ENCODE measurements around the gene EML2. TPM values are rescaled to one million over a fixed set of nuclear protein-coding genes. Genes with fewer than 3 reads are reported as not detected.

Gene EML2
- total RNA-seq, 1 donor from 2014 or later = 24.6 TPM

- Histone ChIP-seq H4K20me1 (ENCODE audit: insufficient read depth, low read length) (no peaks in the 10 kb centered on the region), H3K79me2 (ENCODE audit: insufficient read depth, low read length) (no peaks in the 10 kb centered on the region), H3K4me2 (ENCODE audit: low read length) (peak overlapping the region; percentile 33), H3K27ac (ENCODE audit: low read depth, low read length) (no peak overlapping the region), H3K4me3 (ENCODE audit: insufficient read depth, low read depth, low read length) (no peak overlapping the region), H3K9me3 (ENCODE audit: insufficient read depth, low read depth, low read length) (no peaks in the 10 kb centered on the region), H3K9ac (ENCODE audit: low read length) (no peak overlapping the region), H2AFZ (ENCODE audit: low read depth, low read length) (no peak overlapping the region), H3K4me1 (ENCODE audit: insufficient read depth, low read length) (peaks cover 7% of the 10 kb centered on the region), H3K27me3 (ENCODE audit: insufficient read depth, low read length) (peaks cover 14% of the 10 kb centered on the region), H3K36me3 (ENCODE audit: insufficient read depth, low read length) (no peaks in the 10 kb centered on the region)
- FAIRE-seq (no peak), DNase-seq (ENCODE audit: low read depth) (no peak)
- H3K36me3 Mint-ChIP-seq (ENCODE audit: low read depth, unreplicated experiment) = peaks cover 5% of the 10 kb centered on the region
- TF ChIP-seq EZH2 (IDR thresholded peaks at IDR 0.05; ENCODE audit: insufficient read depth, low read length) = no peak
- no peak for TF ChIP-seq CTCF (IDR thresholded peaks at IDR 0.05; ENCODE audit: insufficient read depth, low read depth, low read length)
- peaks cover 6% of the 10 kb centered on the region for H3K4me1 Mint-ChIP-seq (ENCODE audit: low read depth, unreplicated experiment)
- peak overlapping the region; percentile 78 for H3K4me3 Mint-ChIP-seq (ENCODE audit: unreplicated experiment)
- peaks cover 7% of the 10 kb centered on the region for H3K27me3 Mint-ChIP-seq (ENCODE audit: low read depth, unreplicated experiment)
- no peaks in the 10 kb centered on the region for H3K9me3 Mint-ChIP-seq (ENCODE audit: unreplicated experiment)
- no peak overlapping the region for H3K27ac Mint-ChIP-seq (ENCODE audit: unreplicated experiment)
Observed at GRCh38 chr19:45670670-45671453, 31.7 kb upstream of the EML2 start.

GRCh38 chr19:45668342-45668871 lies 29.2 kb upstream of the EML2 start:
- Mint-ChIP-seq H3K27me3 (ENCODE audit: low read depth, unreplicated experiment) (peaks cover 3% of the 10 kb centered on the region), H3K9me3 (ENCODE audit: unreplicated experiment) (no peaks in the 10 kb centered on the region), H3K4me1 (ENCODE audit: low read depth, unreplicated experiment) (peaks cover 6% of the 10 kb centered on the region), H3K4me3 (ENCODE audit: unreplicated experiment) (peak overlapping the region; percentile 93), H3K36me3 (ENCODE audit: low read depth, unreplicated experiment) (peaks cover 5% of the 10 kb centered on the region), H3K27ac (ENCODE audit: unreplicated experiment) (peak overlapping the region; percentile 79)
- Histone ChIP-seq H4K20me1 (ENCODE audit: insufficient read depth, low read length) (no peaks in the 10 kb centered on the region), H3K36me3 (ENCODE audit: insufficient read depth, low read length) (no peaks in the 10 kb centered on the region), H3K9me3 (ENCODE audit: insufficient read depth, low read depth, low read length) (no peaks in the 10 kb centered on the region), H3K4me1 (ENCODE audit: insufficient read depth, low read length) (peaks cover 7% of the 10 kb centered on the region), H3K27ac (ENCODE audit: low read depth, low read length) (no peak overlapping the region), H2AFZ (ENCODE audit: low read depth, low read length) (peak overlapping the region; percentile 66), H3K27me3 (ENCODE audit: insufficient read depth, low read length) (peaks cover 14% of the 10 kb centered on the region), H3K9ac (ENCODE audit: low read length) (peak overlapping the region; percentile 21), H3K4me3 (ENCODE audit: insufficient read depth, low read depth, low read length) (peak overlapping the region; percentile 29), H3K4me2 (ENCODE audit: low read length) (peak overlapping the region; percentile 82), H3K79me2 (ENCODE audit: insufficient read depth, low read length) (no peaks in the 10 kb centered on the region)
- TF ChIP-seq CTCF (IDR thresholded peaks at IDR 0.05; ENCODE audit: insufficient read depth, low read depth, low read length) = no peak
- TF ChIP-seq EZH2 (IDR thresholded peaks at IDR 0.05; ENCODE audit: insufficient read depth, low read length) = no peak
- FAIRE-seq (no peak), DNase-seq (ENCODE audit: low read depth) (no peak)
